ENCODE results near the gene HIC2.
"Not testable (repeated sequence)": the region's sequence is repeated elsewhere in the genome, so short reads cannot be mapped to it uniquely, and the experiment has no call there.

DNA sequence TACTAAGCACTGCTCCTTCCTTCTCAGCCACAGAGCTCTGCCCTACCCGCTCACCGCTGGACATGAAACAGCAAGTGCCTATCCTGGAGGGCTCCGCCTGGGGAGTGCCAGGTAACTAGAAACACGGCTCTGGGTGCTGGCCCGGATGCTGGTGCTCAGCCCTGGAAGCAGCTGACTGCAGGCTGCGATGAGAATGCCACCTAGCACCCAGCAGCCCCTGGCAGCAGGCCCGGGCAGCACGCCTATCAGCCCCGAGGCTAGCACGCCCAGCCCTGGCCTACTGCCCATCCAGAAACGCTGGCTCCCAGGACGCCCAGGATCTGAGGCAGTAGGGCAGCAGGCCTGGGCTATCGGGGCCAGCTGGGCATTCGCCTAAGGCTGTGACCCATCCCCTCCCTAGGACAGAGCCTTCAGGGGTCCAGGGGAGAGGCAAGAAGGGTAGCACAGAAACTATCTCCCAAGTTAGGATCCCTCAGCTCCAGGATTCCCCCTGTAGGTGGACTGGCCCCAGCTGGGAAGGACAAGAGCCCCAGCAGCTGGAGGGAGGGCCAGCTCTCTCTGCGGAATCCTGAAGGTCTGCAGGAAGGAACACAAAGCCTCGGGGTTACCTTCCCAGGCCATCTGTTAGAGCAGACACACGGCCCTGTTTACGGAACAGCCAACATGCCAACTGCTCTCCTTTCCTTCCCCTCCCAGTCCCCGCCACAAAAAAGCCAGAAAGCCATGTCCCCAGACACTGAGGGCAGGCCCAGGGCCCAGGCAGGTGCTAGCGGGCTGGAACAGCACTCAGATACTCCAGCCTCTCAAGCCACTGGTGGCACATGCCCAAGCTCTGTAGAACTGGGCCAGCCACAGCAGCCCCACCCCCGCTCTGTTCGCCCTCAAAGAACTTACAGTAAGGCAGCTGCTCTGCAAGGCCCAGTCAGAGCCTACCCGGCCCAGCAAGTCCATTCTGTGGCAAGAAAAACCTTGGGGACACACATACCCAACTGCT, 76.9 kb downstream of the HIC2 start:
- TF ChIP-seq, protein P1, sequence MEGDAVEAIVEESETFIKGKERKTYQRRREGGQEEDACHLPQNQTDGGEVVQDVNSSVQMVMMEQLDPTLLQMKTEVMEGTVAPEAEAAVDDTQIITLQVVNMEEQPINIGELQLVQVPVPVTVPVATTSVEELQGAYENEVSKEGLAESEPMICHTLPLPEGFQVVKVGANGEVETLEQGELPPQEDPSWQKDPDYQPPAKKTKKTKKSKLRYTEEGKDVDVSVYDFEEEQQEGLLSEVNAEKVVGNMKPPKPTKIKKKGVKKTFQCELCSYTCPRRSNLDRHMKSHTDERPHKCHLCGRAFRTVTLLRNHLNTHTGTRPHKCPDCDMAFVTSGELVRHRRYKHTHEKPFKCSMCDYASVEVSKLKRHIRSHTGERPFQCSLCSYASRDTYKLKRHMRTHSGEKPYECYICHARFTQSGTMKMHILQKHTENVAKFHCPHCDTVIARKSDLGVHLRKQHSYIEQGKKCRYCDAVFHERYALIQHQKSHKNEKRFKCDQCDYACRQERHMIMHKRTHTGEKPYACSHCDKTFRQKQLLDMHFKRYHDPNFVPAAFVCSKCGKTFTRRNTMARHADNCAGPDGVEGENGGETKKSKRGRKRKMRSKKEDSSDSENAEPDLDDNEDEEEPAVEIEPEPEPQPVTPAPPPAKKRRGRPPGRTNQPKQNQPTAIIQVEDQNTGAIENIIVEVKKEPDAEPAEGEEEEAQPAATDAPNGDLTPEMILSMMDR (IDR thresholded peaks at IDR 0.05): not testable (repeated sequence)
- TF ChIP-seq POLR2A (IDR thresholded peaks at IDR 0.05): not testable (repeated sequence)

Data from esophagus squamous epithelium (tissue), 4 donors.